GM12892 (cell line): ENCODE results near the gene TTYH2.

Source experiments
- DNase-seq: peaks from one replicate; pipeline ENCODE4 v3.0.0; 2011; ENCODE audit not compliant: insufficient read length
- FAIRE-seq: peaks from 2 replicates; lab custom pipeline; 2011; peaks lifted over from hg19 to GRCh38; lab: Jason Lieb, UNC
- POLR2A ChIP-seq: IDR thresholded peaks from 2 replicates; pipeline ENCODE4 v1.6.1; 2011; ENCODE audit warnings: low read depth, low read length, control low read depth
- POLR2AphosphoS5 ChIP-seq: IDR thresholded peaks from 2 replicates; pipeline ENCODE4 v1.6.1; 2011; ENCODE audit warnings: low read depth, low read length, control low read depth
- TAF1 ChIP-seq: IDR thresholded peaks from 2 replicates; pipeline ENCODE4 v1.6.1; 2011; ENCODE audit warnings: low read depth, mild to moderate bottlenecking, control low read depth, low read length, borderline replicate concordance

Gene TTYH2

DNA sequence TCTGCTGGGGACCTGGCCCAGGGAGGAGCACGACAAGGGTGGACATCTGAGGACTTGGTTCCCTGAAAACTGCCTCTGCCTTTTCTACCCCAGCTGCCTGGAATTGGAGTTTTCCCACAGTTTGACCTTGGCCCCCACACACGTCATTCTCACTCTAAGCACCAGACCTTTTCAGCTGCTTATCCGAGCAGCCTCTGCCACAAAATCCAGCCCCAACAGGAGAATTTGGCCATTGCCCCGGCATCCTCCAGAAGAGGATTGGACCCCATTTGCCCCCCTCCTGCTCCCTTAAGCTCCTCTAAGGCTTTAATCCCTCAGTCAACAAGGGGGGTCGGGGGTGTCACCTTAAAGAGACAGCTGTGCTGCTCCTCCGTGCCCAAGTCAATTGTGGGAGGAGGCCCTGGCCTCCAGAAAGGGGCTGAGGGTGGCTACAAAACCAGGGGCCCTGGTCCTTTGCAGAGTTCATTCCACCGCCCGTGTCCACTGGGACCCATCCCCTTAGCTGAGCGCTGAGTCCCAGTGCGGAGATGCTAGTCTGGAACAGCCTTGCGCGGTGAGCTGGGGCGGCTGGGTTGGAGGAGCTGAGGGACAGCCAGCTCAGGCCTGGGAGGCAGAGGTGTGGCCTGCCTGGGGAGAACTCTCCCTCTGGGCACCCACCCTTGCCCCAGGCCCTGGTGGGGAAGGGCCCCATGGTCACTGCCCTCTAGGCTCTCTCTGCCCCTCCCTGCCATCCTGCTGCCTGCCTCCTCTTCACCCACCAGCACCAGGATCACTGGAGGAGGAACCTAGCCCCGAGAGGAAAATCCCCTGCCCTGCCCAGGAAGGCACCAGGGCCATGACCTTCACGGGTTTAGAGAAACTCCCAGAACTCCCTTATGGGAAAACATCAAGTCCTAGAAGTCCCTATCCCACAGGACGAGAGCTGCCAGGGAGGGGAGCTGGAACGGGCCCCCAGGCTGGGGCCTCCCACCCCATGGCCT is 18.8 kb downstream of the TTYH2 start:
- TF ChIP-seq POLR2AphosphoS5 (no peak), TAF1 (no peak), POLR2A (no peak)
- FAIRE-seq (no peak), DNase-seq (no peak)

DNA sequence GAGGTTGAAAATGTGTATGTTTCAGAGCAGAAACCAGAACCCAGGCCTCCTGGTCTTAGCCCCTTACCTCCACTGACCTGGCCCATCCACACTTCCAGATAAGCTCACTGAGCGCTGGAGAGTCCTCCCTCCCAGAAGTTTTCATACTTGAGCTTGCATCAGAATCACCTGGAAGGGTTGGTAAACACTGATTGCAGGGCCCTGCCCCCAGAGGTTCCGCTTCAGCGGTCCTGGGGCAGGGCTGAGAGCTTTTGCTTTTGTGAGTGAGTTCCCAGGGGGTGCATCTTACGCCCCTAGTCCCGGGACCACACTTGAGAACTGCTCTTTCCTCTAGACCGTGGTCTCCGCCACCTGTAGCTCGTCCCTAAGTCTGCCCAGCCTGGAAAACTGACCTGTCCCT is 20.6 kb downstream of the TTYH2 start:
- no peak for TF ChIP-seq POLR2AphosphoS5
- no peak for TF ChIP-seq TAF1
- TF ChIP-seq POLR2A = no peak
- FAIRE-seq (no peak), DNase-seq (no peak)

DNA sequence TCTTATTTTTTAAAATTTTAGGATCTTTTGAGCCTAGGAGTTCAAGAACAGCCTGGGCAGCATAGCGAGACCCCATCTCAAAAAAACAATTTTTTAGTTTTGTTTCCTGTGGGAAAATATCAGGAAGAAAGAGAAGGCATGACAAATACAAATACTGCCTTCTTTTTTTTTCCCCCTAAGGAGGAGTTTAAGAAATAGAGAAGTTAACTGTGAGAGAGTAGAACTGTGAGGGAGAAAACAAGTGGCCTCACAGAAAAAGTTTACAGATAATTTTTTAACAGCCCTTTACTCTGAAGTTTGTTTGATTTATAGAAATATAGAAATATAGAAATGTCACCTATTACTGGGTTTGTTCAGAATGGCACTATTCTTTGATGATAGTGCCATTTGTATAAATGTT is 21.1 kb downstream of the TTYH2 start:
- TF ChIP-seq POLR2AphosphoS5 = no peak
- no peak for TF ChIP-seq TAF1
- no peak for TF ChIP-seq POLR2A
- DNase-seq (no peak), FAIRE-seq (no peak)

DNA sequence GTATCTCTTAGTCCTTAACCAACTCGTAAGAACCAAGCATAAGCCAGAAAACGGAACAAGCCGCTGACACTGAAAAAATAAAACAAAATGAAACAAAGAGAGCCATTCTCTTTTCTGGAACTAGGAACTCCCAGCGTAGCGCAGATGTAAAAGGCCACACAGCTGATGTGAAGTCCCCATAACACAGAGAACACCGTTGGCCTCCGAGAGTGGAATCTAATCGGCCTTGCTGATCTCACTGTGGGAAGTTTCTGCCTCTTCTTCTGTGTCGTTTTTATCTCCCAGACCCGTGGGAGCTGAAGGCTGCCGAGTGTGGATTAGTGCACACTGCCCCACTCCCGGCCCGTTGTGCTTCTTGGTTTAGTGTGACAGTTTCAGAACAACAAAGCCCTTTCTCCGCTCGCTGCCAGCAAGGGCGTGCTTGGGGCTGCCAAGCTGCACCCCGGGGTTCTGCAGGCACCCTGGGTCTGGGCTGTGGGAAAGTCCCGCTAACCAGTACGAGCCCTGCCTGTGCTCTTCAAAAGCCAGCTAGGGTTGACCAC is 21.7 kb downstream of the TTYH2 start:
- TF ChIP-seq POLR2AphosphoS5 (no peak), POLR2A (no peak), TAF1 (no peak)

DNA sequence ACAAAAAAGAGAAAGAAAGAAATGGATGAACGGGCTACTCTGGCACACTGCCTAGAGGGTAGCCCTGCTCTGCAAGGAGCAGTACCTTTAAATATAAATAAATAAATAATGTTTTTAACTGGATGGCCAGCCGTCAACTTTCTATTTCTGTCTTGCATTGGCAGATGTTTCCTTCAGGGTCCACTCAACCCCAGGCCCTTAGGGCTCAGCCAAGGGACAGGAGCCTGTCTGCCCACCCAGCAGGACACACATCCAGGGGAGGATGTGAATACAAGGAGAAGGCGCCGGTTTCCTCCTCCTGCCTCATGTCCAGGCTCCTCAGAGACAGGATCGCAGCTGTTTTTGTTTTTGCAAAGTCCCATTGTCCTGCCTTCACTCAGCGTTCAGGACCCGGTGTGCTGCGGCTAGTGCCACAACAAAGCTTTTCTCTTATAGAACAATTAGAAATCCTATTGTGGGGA is 22.6 kb downstream of the TTYH2 start:
- TF ChIP-seq TAF1 (no peak), POLR2A (no peak), POLR2AphosphoS5 (no peak)
- DNase-seq = no peak
- no peak for FAIRE-seq

More for the DNA sequence above, 21.7 kb downstream of the TTYH2 start:
- DNase-seq = no peak
- FAIRE-seq = no peak

DNA sequence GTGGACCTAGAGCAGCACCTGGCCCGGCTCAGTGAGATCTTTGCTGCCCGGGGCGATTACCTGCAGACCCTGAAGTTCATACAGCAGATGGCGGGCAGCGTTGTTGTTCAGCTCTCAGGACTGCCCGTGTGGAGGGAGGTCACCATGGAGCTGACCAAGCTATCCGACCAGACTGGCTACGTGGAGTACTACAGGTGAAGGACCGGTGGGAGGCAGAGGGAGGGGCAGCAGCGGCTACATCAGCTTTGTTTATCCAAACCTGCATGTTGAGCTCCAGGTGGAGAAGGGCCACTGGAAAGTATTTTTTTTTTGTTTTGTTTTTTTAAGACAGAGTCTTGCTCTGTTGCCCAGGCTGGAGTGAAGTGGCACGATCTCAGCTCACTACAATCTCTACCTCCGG is 23.9 kb downstream of the TTYH2 start:
- TF ChIP-seq POLR2A = no peak
- TF ChIP-seq POLR2AphosphoS5 = no peak
- no peak for TF ChIP-seq TAF1
- DNase-seq = no peak
- FAIRE-seq = no peak

DNA sequence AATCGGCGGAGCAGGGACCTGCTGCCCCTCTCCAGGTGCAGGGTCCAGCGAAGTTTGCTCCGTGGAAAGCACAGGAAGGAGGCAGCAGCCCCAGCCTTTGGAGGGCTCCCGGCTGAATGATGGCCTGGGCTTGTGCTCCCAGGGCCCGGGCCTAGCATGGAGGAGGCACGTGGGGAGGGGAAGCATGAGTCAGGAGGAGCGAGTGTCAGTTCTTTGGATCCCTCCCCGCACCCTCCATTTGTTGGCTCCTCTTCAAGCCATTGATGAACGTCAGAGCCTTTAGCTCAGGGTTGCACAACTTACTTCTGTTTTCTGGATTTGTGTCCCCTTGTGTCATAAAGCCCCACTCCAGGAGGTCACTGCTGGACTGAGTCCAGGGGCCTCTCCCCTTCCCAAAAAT is 25.8 kb downstream of the TTYH2 start:
- DNase-seq (no peak), FAIRE-seq (no peak)
- TF ChIP-seq POLR2A (no peak), POLR2AphosphoS5 (no peak), TAF1 (no peak)

DNA sequence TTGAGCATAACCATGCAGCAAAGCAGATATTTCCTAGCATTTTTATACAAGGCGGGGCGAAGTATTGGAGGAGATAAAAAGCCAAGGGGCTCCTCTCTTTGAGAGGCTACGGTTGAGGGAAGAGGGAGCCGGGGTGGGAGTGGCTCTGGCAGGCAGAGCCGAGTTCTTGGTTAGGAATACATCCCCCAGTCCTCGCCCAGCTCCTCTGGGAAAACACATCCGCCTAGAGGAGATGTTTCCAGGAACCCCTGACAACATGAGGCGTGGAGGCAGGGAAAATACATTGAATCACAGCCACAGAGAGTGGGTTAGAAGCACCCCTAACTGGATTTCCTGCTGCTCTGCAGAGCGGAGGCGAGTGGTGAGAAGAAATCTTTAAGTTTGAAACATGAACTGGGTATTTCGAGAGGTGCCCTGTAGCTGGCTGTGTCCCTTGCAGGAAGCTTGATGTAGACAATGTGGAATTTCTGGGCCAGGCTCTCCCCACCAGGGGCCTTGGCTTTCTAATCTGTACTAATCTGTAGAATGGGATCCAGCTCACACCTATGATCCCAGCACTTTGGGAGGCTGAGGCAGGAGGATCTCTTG is 27.3 kb downstream of the TTYH2 start:
- no peak for TF ChIP-seq POLR2A
- no peak for FAIRE-seq

DNA sequence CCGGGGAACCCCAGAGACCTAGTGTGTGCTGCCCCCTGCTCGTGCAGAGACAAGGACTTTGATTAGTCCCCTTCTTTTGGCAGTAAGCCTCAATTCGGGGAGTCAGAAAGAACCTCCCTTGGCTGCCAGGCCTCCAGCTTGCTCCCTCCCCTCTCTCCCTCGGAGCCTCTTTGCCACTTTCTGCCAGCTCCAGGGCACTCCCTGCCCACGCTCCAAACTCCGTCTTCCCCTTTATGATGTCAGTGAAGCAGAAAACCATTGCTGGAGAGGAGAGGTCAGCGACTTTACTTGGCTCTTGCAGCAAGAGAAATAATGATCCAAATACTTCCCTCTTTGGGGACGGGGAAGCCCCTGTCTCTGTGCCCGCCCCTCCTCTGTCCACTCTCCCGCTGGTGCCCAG is 28.1 kb downstream of the TTYH2 start:
- no peak for FAIRE-seq
- TF ChIP-seq POLR2A (no peak), TAF1 (no peak), POLR2AphosphoS5 (no peak)
- DNase-seq = no peak

More for the DNA sequence above, 27.3 kb downstream of the TTYH2 start:
- no peak for DNase-seq

DNA sequence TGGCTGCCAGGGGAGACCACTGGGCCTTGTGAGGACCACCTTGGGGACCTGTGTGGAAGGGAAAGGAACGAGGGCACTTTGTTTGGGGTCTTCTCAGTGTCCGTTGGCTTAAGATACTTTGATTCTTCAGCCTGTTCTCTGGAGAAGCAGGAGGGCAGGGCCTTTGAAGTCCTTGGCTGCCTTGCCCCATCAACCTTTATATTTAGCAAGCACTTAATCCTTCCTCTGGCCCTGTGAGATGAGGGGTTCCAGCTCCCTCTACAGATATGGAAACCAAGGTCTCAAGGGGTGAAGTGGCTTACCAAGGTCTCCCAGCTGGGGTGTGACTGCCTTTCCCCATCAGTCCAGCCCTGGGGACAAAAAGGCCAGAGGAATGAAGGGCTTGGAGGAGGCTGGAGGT is 28.5 kb downstream of the TTYH2 start:
- no peak for FAIRE-seq

DNA sequence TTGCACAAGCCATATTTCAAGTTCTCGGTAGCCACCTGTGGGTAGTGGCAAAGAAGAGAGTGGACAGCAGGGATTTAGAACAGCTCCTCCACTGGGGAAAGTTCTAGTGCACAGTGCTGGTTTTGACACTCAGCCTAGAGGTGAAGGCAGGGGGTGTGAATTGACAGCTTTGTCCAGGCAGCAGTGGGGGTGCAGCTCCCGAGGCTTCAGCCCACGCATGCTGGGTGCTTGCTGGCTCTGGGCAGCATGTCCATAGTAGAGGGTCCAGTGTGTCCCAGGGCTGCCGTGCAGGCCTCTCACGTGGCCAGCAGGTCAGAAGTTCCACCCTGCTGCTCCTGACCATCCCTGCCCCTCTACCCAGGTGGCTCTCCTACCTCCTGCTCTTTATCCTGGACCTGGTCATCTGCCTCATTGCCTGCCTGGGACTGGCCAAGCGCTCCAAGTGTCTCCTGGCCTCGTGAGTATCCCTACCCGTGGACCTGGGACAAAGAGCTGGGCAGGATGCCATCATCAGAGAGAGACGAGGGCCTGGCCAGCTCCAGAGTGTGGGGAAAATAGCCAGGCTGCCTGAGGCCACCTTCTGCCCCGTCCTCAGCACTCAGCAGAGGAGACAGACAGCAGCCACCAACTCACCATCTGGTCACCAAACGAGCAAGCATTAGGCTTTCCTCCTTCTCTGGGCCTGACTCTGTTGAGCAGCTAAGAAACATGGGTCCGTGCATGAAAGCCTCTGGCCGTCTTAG is 29.8 kb downstream of the TTYH2 start:
- DNase-seq = no peak
- FAIRE-seq = no peak
- TF ChIP-seq POLR2A = no peak
- no peak for TF ChIP-seq TAF1
- no peak for TF ChIP-seq POLR2AphosphoS5

More for the DNA sequence above, 28.5 kb downstream of the TTYH2 start:
- TF ChIP-seq POLR2AphosphoS5 (no peak), POLR2A (no peak), TAF1 (no peak)
- DNase-seq = no peak
